HAP-1 (cell line): ENCODE measurements around the gene KCNE1.
"Not testable (repeated sequence)": the region's sequence is repeated elsewhere in the genome, so short reads cannot be mapped to it uniquely, and the experiment has no call there.

Experiments used
- DNase-seq, 2 experiments: peaks; one replicate each; pipeline ENCODE4 v3.0.0-alpha.2; 2016 to 2020; ENCODE audit warnings: low spot score in 2 of 2
- H3K27me3 ChIP-seq: fragments of 250-450 bp; sonication (Bioruptor Pico); 2 replicates; pipeline ENCODE4 v1.5.1; 2020; ENCODE audit warnings: low read depth, mild to moderate bottlenecking, moderate library complexity
- H3K36me3 ChIP-seq: fragments of 250-450 bp; sonication (Bioruptor Pico); replicated peaks from 2 replicates; pipeline ENCODE4 v1.5.1; 2020; ENCODE audit warnings: mild to moderate bottlenecking
- H3K4me1 ChIP-seq: fragments of 250-450 bp; sonication (Bioruptor Pico); 2 replicates; pipeline ENCODE4 v1.5.1; 2020; ENCODE audit warnings: mild to moderate bottlenecking
- H3K4me3 ChIP-seq: fragments of 250-450 bp; sonication (Bioruptor Pico); 2 replicates; pipeline ENCODE4 v1.5.1; 2020; ENCODE audit warnings: mild to moderate bottlenecking, moderate library complexity
- H3K9me3 ChIP-seq: fragments of 250-450 bp; sonication (Bioruptor Pico); 2 replicates; pipeline ENCODE4 v1.5.1; 2020; ENCODE audit warnings: mild to moderate bottlenecking, moderate library complexity
- in situ Hi-C: fragments of 300-500 bp; cut with MboI; formaldehyde crosslinking; loops from 3 replicates; pipeline ENCODE4 v1.14.3; 2020; ENCODE audit warnings: low sequenced_read_pairs, inconsistent platforms, mixed read lengths

The KCNE1 gene

GRCh38 chr21:34511787-34512455, at the start of gene KCNE1:
Gene KCNE1, minus strand, starts transcription at chr21:34512210. Its CDS starts 62,576 bp downstream, at chr21:34449634.
- Histone ChIP-seq H3K9me3 (no peaks in the 10 kb centered on the region), H3K36me3 (no peaks in the 10 kb centered on the region), H3K27me3 (no peaks in the 10 kb centered on the region), H3K4me3 (no peak within 1 kb of the TSS), H3K4me1 (no peaks in the 10 kb centered on the region)
- no peak for DNase-seq
- in situ Hi-C loops, result no loop called here

DNA sequence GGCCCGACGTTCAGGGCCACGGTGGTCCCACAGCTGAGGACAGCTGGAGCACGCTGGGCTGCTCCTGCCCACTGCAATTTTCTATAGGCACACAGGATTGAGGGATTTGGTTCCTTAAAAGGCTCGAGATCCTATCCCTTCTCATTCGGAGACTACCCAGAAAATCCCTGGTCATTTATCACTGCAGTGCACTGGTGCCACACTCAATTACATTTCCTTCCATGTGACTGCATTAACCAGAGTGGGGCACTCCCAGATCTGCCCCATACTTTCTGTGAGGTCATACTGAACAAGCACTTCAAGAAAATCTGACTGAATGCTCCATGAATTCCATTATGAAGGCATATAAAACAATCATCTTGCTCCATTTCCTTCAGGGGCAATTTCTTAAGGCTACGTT, 49.8 kb upstream of the KCNE1 start:
- in situ Hi-C loops, result no loop called here
- H3K36me3 ChIP-seq, result no peaks in the 10 kb centered on the region
- H3K4me1 ChIP-seq, result no peaks in the 10 kb centered on the region
- no peak for DNase-seq
- H3K27me3 ChIP-seq, result no peaks in the 10 kb centered on the region
- H3K4me3 ChIP-seq, result no peak overlapping the region
- no peaks in the 10 kb centered on the region for H3K9me3 ChIP-seq

GRCh38 chr21:34560609-34561008, 48.6 kb upstream of the KCNE1 start:
- in situ Hi-C loops, result no loop called here
- Histone ChIP-seq H3K4me3 (no peak overlapping the region), H3K9me3 (no peaks in the 10 kb centered on the region), H3K36me3 (no peaks in the 10 kb centered on the region), H3K4me1 (no peaks in the 10 kb centered on the region), H3K27me3 (no peaks in the 10 kb centered on the region)
- no peak for DNase-seq

- Histone ChIP-seq H3K36me3 (no peaks in the 10 kb centered on the region), H3K4me3 (no peak overlapping the region), H3K4me1 (no peaks in the 10 kb centered on the region), H3K27me3 (no peaks in the 10 kb centered on the region), H3K9me3 (no peaks in the 10 kb centered on the region)
- in situ Hi-C loops, result no loop called here
- no peak for DNase-seq
Observed at GRCh38 chr21:34560021-34560420, 48.0 kb upstream of the KCNE1 start.

- no peak for DNase-seq
- in situ Hi-C loops, result no loop called here
- H3K4me3 ChIP-seq, result no peak overlapping the region
- H3K9me3 ChIP-seq, result no peaks in the 10 kb centered on the region
- H3K27me3 ChIP-seq, result no peaks in the 10 kb centered on the region
- no peaks in the 10 kb centered on the region for H3K4me1 ChIP-seq
- no peaks in the 10 kb centered on the region for H3K36me3 ChIP-seq
Observed at GRCh38 chr21:34559089-34559631, 47.1 kb upstream of the KCNE1 start.

GRCh38 chr21:34558166-34558565, 46.2 kb upstream of the KCNE1 start:
- no peaks in the 10 kb centered on the region for H3K9me3 ChIP-seq
- no peaks in the 10 kb centered on the region for H3K4me1 ChIP-seq
- H3K36me3 ChIP-seq, result no peaks in the 10 kb centered on the region
- no peaks in the 10 kb centered on the region for H3K27me3 ChIP-seq
- DNase-seq, result no peak
- no peak overlapping the region for H3K4me3 ChIP-seq
- in situ Hi-C loops, result no loop called here

DNA sequence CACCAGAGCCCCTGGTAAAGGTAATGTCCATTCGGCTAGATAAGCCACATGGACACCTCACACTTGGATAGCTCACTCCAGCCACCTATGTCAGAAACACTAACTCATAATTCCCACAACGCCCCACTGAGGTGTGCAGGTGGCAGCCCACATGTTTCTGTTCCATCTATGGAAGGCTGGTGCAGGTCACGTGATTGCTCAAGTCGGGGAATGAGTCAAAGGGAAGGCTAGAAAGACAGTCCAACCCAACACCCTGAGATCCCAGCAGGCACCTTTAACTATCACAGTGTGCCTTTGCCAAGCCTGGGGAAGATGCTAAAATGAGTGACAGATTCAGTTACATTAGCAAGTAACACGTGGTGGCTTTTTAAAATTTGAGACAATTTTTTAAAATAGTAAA, 45.3 kb upstream of the KCNE1 start:
- Histone ChIP-seq H3K9me3 (no peaks in the 10 kb centered on the region), H3K36me3 (no peaks in the 10 kb centered on the region), H3K4me1 (no peaks in the 10 kb centered on the region), H3K4me3 (no peak overlapping the region), H3K27me3 (no peaks in the 10 kb centered on the region)
- in situ Hi-C loops, result no loop called here
- DNase-seq, result no peak

GRCh38 chr21:34554670-34555069, 42.7 kb upstream of the KCNE1 start:
- in situ Hi-C loops, H3K27me3 ChIP-seq, H3K4me3 ChIP-seq, H3K36me3 ChIP-seq, H3K4me1 ChIP-seq, H3K9me3 ChIP-seq, DNase-seq: not testable (repeated sequence)

DNA sequence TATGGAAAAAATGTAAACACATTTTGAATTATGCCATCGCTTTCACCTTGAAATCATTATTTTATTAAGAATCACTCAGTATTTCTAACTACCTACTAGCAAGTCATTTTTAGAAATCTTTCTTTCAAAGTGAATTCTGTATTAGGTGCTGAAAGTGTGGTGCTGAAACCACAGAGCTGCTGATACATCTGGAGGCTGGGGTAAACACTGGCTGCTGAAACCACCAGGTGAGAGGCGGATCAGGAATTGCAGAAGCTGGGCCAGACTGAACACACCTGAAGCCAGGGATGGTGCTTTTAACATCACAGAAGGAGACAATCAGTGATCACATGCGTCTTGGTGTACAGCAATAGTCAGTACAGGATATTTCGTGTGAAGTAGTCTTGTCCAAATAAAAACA, 42.2 kb upstream of the KCNE1 start:
- Histone ChIP-seq H3K27me3 (no peaks in the 10 kb centered on the region), H3K4me3 (no peak overlapping the region), H3K36me3 (no peaks in the 10 kb centered on the region), H3K9me3 (no peaks in the 10 kb centered on the region), H3K4me1 (no peaks in the 10 kb centered on the region)
- in situ Hi-C loops, result no loop called here
- no peak for DNase-seq

- Histone ChIP-seq H3K36me3 (no peaks in the 10 kb centered on the region), H3K4me1 (no peaks in the 10 kb centered on the region), H3K27me3 (no peaks in the 10 kb centered on the region), H3K4me3 (no peak overlapping the region), H3K9me3 (no peaks in the 10 kb centered on the region)
- DNase-seq, result no peak
- in situ Hi-C loops, result no loop called here
Observed at GRCh38 chr21:34553151-34553952, 41.3 kb upstream of the KCNE1 start.

DNA sequence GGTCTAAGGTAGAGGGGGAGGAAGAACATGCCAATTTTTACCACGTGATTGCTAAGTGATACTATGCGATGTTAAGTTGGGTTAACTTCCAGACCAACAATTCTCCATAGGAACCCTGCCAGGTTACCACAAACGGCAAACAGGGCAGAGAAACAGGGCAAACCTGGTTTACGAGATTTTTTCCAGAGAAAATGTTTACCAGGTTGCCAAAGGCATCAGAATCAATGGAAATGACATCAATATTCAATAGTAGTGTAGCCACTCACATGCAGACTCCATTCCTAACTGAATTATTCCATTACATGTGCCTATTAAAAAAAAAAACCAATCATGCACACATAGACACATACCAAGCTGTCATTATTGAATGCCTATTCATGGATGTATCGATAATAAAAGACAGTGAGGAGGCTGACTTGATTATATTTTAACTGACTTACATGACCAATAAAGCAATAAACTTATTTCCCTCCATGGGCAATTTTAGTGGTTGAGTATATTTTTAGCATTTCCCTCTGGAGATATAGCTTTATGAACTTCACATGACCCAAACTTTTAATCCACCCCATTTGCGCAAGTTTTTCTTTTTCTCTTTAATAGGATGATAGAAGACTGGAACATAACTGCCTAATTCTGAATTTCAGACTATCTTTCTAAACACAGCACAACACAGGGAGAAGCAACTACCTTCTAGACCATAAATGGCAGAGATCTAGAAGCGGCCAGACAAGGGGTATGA, 40.5 kb upstream of the KCNE1 start:
- no peaks in the 10 kb centered on the region for H3K9me3 ChIP-seq
- no peaks in the 10 kb centered on the region for H3K4me1 ChIP-seq
- H3K4me3 ChIP-seq, result no peak overlapping the region
- no peaks in the 10 kb centered on the region for H3K36me3 ChIP-seq
- no peak for DNase-seq
- in situ Hi-C loops, result no loop called here
- H3K27me3 ChIP-seq, result no peaks in the 10 kb centered on the region

DNA sequence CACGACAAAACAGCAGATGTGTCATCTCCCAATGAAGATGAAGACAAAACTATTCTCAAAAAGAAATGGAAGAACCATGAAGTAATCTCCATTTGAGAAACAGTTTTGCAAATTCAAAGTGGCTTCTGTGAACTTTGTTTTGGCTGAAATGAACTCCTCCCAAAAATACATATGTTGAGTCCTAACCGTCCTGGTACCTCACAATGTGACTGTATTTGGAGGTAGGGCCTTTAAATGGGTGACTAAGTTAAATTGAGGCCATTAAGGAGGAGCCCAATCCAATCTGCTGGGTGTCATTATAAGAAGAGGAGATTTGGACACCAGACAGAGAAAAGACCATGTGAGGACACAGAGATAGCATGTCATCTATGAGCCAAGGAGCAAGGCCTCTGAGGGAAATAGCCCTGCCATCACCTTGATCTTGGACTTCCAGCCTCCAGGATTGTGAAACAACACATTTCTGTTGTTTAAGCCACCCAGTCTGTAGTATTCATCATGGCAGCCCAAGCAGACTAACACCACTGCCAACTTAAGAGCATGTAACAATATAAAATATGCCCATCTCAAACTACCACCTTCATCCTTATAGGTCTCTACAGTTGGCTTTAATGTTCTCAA, 38.3 kb upstream of the KCNE1 start:
- H3K9me3 ChIP-seq, result no peaks in the 10 kb centered on the region
- H3K4me1 ChIP-seq, result no peaks in the 10 kb centered on the region
- H3K36me3 ChIP-seq, result no peaks in the 10 kb centered on the region
- no peak overlapping the region for H3K4me3 ChIP-seq
- no peaks in the 10 kb centered on the region for H3K27me3 ChIP-seq
- in situ Hi-C loops, result no loop called here
- DNase-seq, result no peak

GRCh38 chr21:34548781-34549376, 36.9 kb upstream of the KCNE1 start:
- no peaks in the 10 kb centered on the region for H3K36me3 ChIP-seq
- no peaks in the 10 kb centered on the region for H3K4me1 ChIP-seq
- no peaks in the 10 kb centered on the region for H3K9me3 ChIP-seq
- no peak overlapping the region for H3K4me3 ChIP-seq
- no peak for DNase-seq
- in situ Hi-C loops, result no loop called here
- no peaks in the 10 kb centered on the region for H3K27me3 ChIP-seq
